ENCODE measurements around the gene ZNF366. TPM values are rescaled to one million over a fixed set of nuclear protein-coding genes. Genes with fewer than 3 reads are reported as not detected.

Gene ZNF366
- total RNA-seq, 1 experiment from 2014 or later, result not detected

DNA sequence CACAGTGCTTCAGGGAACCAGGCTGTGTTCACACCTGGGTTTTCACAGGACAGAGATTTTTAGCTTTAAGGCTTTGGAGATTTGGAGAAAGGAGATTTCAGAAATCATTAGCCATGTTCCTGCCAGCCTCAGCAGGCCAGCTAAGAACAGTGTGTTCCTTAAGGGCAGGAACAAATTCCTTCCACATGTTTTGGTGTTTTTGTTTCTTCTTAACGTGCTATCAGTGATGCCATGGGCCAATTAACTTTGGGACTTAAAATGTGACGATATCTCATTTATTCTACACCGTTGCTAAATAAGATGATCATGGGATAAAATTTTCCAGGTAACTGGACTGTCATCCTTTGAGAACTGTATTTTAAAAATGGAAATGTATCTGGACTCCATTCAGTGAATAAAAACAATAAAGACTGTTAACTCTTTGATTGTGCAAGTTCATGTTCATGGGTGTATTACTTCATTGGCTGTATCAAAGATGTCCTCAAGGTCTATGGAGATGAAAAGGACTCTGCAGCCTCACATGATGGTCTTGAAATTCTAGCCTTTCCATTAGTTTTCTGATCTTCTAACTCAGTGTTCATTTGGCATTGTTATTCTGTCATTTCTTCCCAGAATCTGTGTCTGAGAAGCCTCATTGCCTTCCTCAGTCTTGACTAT is 72.3 kb downstream of the ZNF366 start:
- intact Hi-C loops (cut with micrococcal nuclease; ENCODE audit: unreplicated experiment), result no loop called here
- BruUV-seq (replicated peaks), result no TSS peak
- TF ChIP-seq, protein P1, sequence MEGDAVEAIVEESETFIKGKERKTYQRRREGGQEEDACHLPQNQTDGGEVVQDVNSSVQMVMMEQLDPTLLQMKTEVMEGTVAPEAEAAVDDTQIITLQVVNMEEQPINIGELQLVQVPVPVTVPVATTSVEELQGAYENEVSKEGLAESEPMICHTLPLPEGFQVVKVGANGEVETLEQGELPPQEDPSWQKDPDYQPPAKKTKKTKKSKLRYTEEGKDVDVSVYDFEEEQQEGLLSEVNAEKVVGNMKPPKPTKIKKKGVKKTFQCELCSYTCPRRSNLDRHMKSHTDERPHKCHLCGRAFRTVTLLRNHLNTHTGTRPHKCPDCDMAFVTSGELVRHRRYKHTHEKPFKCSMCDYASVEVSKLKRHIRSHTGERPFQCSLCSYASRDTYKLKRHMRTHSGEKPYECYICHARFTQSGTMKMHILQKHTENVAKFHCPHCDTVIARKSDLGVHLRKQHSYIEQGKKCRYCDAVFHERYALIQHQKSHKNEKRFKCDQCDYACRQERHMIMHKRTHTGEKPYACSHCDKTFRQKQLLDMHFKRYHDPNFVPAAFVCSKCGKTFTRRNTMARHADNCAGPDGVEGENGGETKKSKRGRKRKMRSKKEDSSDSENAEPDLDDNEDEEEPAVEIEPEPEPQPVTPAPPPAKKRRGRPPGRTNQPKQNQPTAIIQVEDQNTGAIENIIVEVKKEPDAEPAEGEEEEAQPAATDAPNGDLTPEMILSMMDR (IDR thresholded peaks at IDR 0.05; ENCODE audit: unreplicated experiment), result no peak
- no peaks in the 10 kb centered on the region for H3K9me3 Mint-ChIP-seq (ENCODE audit: low read depth, unreplicated experiment)
- H3K27ac Mint-ChIP-seq (ENCODE audit: unreplicated experiment), result no peak overlapping the region
- H3K36me3 Mint-ChIP-seq (ENCODE audit: insufficient read depth, unreplicated experiment), result no peaks in the 10 kb centered on the region
- CTCF ChIA-PET, result no interaction called here
- H3K4me3 Mint-ChIP-seq (ENCODE audit: low read depth, unreplicated experiment), result no peak overlapping the region
- DNase-seq, result no peak
- H3K4me1 Mint-ChIP-seq (ENCODE audit: low read depth, unreplicated experiment), result no peaks in the 10 kb centered on the region
- peaks cover 59% of the 10 kb centered on the region for H3K27me3 Mint-ChIP-seq (ENCODE audit: unreplicated experiment)

DNA sequence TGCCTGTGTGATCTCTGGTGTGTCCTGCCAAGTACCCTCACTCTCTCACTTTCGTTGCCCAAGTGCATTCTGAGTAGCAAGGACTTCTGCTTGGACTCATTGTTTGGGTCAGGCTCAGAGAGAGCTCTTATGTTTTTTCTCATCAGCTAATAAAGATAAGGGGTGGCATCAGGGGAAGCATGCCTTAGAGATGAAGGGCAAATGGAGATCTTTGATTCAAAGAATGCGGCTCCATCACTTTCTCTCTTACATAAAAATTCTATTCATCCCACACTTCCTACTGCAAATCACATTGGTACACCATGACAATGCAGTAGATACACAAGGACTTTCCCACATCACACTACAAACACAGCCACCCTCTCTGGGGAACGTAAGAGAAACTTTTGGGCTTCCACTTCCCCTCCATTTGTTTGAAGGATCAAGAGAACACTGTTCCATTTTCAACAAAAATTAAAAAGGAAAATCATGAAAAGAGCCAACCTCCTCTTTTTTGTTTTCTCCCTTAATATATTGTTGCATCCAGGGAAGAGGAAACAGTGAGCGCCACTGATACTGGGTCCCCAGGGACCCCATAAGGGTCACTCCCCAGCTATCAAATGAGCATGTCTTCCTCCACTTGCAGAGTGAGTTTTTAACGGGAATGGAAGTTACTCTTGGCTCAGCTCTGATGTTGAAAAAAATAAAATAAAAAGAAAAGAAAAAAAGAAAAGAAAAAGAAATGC is 73.0 kb downstream of the ZNF366 start:
- CTCF ChIA-PET, result no interaction called here
- TF ChIP-seq, protein P1 (IDR thresholded peaks at IDR 0.05; ENCODE audit: unreplicated experiment), result no peak
- BruUV-seq (replicated peaks), result no TSS peak
- DNase-seq, result no peak
- no peaks in the 10 kb centered on the region for H3K9me3 Mint-ChIP-seq (ENCODE audit: low read depth, unreplicated experiment)
- H3K4me1 Mint-ChIP-seq (ENCODE audit: low read depth, unreplicated experiment), result no peaks in the 10 kb centered on the region
- intact Hi-C loops (cut with micrococcal nuclease; ENCODE audit: unreplicated experiment), result no loop called here
- H3K36me3 Mint-ChIP-seq (ENCODE audit: insufficient read depth, unreplicated experiment), result no peaks in the 10 kb centered on the region
- H3K27ac Mint-ChIP-seq (ENCODE audit: unreplicated experiment), result no peak overlapping the region
- H3K27me3 Mint-ChIP-seq (ENCODE audit: unreplicated experiment), result peaks cover 66% of the 10 kb centered on the region
- H3K4me3 Mint-ChIP-seq (ENCODE audit: low read depth, unreplicated experiment), result no peak overlapping the region

GRCh38 chr5:72433522-72433921 is 73.7 kb downstream of the ZNF366 start:
- CTCF ChIA-PET, result no interaction called here
- intact Hi-C loops (cut with micrococcal nuclease; ENCODE audit: unreplicated experiment), result no loop called here

GRCh38 chr5:72428669-72429068 is 78.5 kb downstream of the ZNF366 start:
- CTCF ChIA-PET, result no interaction called here
- DNase-seq, result no peak
- intact Hi-C loops (cut with micrococcal nuclease; ENCODE audit: unreplicated experiment), result no loop called here
- Mint-ChIP-seq H3K4me3 (ENCODE audit: low read depth, unreplicated experiment) (no peak overlapping the region), H3K27ac (ENCODE audit: unreplicated experiment) (no peak overlapping the region), H3K4me1 (ENCODE audit: low read depth, unreplicated experiment) (no peaks in the 10 kb centered on the region), H3K9me3 (ENCODE audit: low read depth, unreplicated experiment) (no peaks in the 10 kb centered on the region), H3K36me3 (ENCODE audit: insufficient read depth, unreplicated experiment) (no peaks in the 10 kb centered on the region), H3K27me3 (ENCODE audit: unreplicated experiment) (peaks cover 79% of the 10 kb centered on the region)
- TF ChIP-seq, protein P1 (IDR thresholded peaks at IDR 0.05; ENCODE audit: unreplicated experiment), result no peak
- BruUV-seq (replicated peaks), result no TSS peak

More at GRCh38 chr5:72433522-72433921, 73.7 kb downstream of the ZNF366 start:
- no TSS peak for BruUV-seq (replicated peaks)
- Mint-ChIP-seq H3K27me3 (ENCODE audit: unreplicated experiment) (peaks cover 73% of the 10 kb centered on the region), H3K36me3 (ENCODE audit: insufficient read depth, unreplicated experiment) (no peaks in the 10 kb centered on the region), H3K4me3 (ENCODE audit: low read depth, unreplicated experiment) (no peak overlapping the region), H3K27ac (ENCODE audit: unreplicated experiment) (no peak overlapping the region), H3K4me1 (ENCODE audit: low read depth, unreplicated experiment) (no peaks in the 10 kb centered on the region), H3K9me3 (ENCODE audit: low read depth, unreplicated experiment) (no peaks in the 10 kb centered on the region)
- TF ChIP-seq, protein P1 (IDR thresholded peaks at IDR 0.05; ENCODE audit: unreplicated experiment), result no peak
- DNase-seq, result no peak

Measured in Calu3 (cell line).